ENCODE measurements around the gene STAC2.

The STAC2 gene

GRCh38 chr17:39165178-39165840 lies 60.4 kb downstream of the STAC2 start:
- no peak for DNase-seq (ENCODE audit: low read depth)
- H3K4me3 ChIP-seq (ENCODE audit: low read depth, low read length) = no peak overlapping the region
- TF ChIP-seq CTCF (IDR thresholded peaks at IDR 0.05; ENCODE audit: control insufficient read depth, extremely low read depth, insufficient read depth) = no peak

GRCh38 chr17:39164675-39165143 lies 61.0 kb downstream of the STAC2 start:
- no peak overlapping the region for H3K4me3 ChIP-seq (ENCODE audit: low read depth, low read length)
- TF ChIP-seq CTCF (IDR thresholded peaks at IDR 0.05; ENCODE audit: control insufficient read depth, extremely low read depth, insufficient read depth) = peak; percentile 84
- DNase-seq (ENCODE audit: low read depth) = peak; percentile 42

- DNase-seq (ENCODE audit: low read depth) = no peak
- H3K4me3 ChIP-seq (ENCODE audit: low read depth, low read length) = no peak overlapping the region
- TF ChIP-seq CTCF (IDR thresholded peaks at IDR 0.05; ENCODE audit: control insufficient read depth, extremely low read depth, insufficient read depth) = no peak
These were observed 63.8 kb downstream of the STAC2 start for GRCh38 chr17:39161962-39162361.
